GM13976 (cell line): ENCODE measurements around the gene PCDHB10.

Experiments used
- DNase-seq: peaks from one replicate; pipeline ENCODE4 v3.0.0; 2012; ENCODE audit warnings: low spot score
- in situ Hi-C: fragments of 300-500 bp; cut with MboI; formaldehyde crosslinking; loops from one replicate; pipeline ENCODE4 v1.12.0; 2022; ENCODE audit warnings: low sequenced_read_pairs, mixed read lengths, inconsistent platforms; ENCODE audit not compliant: unreplicated experiment
- TF ChIP-seq, protein P1 (sequence below): IDR thresholded peaks from 2 replicates; pipeline ENCODE4 v1.5.1; 2012; ENCODE audit warnings: borderline replicate concordance, mild to moderate bottlenecking; ENCODE audit not compliant: insufficient read depth; ENCODE audit errors: extremely low read depth, missing control alignments, control extremely low read depth

Gene PCDHB10

DNA sequence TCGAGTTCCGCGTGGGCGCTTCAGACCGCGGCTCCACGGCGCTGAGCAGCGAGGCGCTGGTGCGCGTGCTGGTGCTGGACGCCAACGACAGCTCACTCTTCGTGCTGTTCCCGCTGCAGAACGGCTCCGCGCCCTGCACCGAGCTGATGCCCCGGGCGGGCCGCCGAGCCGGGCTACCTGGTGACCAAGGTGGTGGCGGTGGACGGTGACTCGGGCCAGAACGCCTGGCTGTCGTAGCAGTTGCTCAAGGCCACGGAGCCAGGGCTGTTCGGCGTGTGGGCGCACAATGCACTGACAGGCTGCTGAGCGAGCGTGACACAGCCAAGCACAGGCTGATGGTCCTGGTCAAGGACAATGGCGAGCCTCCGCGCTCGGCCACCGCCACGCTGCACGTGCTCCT lies 49.3 kb downstream of the PCDHB10 start:
- in situ Hi-C loops: no loop called here
- TF ChIP-seq, protein P1, sequence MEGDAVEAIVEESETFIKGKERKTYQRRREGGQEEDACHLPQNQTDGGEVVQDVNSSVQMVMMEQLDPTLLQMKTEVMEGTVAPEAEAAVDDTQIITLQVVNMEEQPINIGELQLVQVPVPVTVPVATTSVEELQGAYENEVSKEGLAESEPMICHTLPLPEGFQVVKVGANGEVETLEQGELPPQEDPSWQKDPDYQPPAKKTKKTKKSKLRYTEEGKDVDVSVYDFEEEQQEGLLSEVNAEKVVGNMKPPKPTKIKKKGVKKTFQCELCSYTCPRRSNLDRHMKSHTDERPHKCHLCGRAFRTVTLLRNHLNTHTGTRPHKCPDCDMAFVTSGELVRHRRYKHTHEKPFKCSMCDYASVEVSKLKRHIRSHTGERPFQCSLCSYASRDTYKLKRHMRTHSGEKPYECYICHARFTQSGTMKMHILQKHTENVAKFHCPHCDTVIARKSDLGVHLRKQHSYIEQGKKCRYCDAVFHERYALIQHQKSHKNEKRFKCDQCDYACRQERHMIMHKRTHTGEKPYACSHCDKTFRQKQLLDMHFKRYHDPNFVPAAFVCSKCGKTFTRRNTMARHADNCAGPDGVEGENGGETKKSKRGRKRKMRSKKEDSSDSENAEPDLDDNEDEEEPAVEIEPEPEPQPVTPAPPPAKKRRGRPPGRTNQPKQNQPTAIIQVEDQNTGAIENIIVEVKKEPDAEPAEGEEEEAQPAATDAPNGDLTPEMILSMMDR: no peak
- no peak for DNase-seq
